HUDEP-2 (cell line): Measurements from ENCODE around the gene SLC16A10.
"Not testable (repeated sequence)": the region's sequence is repeated elsewhere in the genome, so short reads cannot be mapped to it uniquely, and the experiment has no call there.

ENCODE experiments used
- DNase-seq, 76 experiments: peaks; one replicate each; lab custom pipeline; 2025; ENCODE audit not compliant: unreplicated experiment in 76 of 76; lab: John Stamatoyannopoulos, UW

The SLC16A10 gene

DNA sequence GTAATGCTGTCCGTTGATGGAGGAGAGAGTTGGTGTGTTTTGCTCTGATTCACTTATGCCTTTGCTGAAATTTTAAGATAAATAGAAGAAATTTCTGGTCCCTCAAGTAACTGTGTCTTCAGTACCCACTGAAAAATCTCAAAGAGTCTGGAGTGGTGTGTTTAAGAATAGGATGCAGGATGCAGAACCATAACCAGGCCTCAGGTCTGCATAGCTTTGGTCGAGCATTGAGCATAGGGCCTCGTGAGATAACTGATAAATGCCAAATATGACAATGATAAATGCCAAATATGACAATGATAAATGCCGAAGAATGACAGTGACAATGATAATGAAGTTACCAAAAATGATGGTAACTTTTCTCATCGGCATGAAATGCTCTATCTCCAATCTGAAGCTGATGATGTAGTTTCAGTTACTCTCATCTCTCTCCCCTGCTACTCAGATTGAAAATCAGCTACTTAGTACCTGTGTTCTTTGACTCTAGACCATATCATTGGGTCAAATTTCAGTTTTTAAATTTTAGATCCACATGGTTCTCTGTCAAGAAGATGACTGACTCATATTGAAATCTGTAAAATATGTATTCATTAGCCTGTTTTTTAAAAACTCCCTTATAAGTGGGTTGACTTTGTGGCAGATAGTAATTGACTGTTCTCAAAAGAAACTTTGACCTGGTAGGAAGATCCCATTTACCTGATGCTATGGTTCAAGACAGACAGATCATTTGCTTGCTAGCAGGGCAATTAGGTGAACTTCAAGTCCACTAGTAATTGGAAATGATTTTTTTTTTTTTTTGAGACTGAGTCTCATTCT, 96.6 kb downstream of the SLC16A10 start:
- no peak for DNase-seq

DNA sequence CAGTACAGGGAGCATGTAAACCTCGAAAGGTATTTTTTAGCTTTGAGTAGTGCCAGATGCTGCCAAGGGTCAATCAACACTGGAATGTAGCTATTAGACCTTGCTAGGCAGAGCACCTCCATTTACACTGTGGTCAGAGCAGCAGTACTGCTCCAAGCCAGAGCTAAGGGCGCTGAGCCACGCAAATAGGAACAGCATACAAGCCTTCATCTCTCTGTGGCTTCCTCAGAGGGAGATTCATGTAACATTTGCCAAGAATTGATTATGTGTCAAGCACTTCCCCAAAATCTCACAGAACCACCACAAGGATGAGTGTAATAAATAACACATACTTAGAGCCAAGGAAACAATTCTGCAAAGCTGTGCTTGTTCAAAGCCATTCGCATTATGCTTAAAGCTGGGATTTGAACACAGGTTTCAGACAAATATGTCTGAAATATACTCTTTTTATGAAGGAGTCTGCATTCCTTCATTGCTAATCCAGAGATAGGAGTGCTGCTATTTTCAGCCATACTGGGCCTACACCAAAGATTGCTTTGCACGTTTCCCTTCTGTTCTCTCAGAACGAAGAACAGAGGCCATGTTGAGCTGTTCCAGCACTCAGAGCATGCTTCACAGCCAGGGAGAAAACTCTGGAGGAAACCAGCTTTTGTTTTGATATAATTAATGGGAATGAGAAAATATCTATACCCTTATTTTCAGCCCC, 97.7 kb downstream of the SLC16A10 start:
- no peak for DNase-seq

- no peak for DNase-seq
Observed at GRCh38 chr6:111185954-111186353, 98.7 kb downstream of the SLC16A10 start.

- no peak for DNase-seq
Observed at GRCh38 chr6:111187874-111188273, 100.6 kb downstream of the SLC16A10 start.

DNA sequence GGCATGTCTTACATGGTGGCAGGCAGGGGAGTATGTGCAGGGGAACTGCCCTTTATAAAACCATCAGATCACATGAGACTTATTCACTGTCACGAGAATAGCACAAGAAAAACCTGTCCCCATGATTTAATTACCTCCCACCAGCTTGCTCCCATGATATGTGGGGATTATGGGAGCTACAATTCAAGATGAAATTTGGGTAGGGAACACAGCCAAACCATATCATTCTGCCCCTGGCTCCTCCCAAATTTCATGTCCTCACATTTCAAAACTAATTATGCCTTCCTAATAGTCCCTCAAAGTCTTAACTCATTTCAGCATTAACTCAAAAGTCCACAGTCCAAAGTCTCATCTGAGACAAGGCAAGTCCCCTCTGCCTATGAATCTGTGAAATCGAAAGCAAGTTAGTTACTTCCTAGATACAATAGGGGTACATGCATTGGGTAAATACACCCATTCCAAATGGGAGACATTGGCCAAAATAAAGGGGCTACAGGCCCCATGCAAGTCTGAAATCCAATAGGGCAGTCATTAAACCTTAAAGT, 102.4 kb downstream of the SLC16A10 start:
- not testable (repeated sequence) for DNase-seq

- no peak for DNase-seq
Observed at GRCh38 chr6:111190637-111191036, 103.3 kb downstream of the SLC16A10 start.

- DNase-seq: not testable (repeated sequence)
Observed at GRCh38 chr6:111191136-111191535, 103.8 kb downstream of the SLC16A10 start.

GRCh38 chr6:111192911-111193555, 105.7 kb downstream of the SLC16A10 start:
- DNase-seq: no peak

DNA sequence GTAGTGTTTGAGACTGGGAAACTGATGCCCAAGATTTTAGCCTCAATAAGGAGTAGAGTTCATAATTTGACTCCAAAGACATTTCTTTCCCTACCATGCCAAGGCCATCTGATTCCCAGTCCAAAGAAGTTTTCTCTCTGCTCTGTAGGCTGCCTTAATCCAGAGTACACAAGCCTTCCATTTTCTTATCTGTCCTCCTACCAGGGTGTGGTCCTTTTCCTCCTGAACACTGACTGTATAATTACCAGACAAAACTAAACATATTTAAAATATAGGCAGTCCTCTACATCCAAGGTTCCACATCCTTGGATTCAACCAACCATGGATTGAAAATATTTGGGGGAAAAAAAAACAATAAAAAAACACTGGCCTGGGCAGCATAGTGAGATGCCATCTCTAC, 108.4 kb downstream of the SLC16A10 start:
- DNase-seq: peak in 5 of 76 experiments; percentile 10 to 31 (median 26)

DNA sequence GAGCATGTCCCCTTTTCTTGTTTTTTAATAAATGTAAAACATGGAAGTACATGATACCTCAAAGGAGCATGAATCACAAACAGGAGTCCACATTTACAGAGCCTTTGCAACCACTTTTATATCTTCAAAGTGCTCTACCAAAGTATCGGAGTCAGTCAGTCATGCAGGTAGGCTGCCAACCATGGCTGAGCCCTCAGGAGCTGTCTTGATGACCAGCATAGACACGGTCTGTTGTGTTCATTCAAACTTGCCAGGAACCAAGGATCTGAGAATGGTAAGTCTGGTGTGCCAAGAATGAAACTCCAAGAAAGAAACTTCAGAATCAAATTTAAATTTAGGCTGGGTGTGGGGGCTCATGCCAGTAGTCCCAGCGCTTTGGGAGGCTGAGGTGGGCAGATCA, 111.5 kb downstream of the SLC16A10 start:
- DNase-seq: no peak

GRCh38 chr6:111199935-111200334, 112.6 kb downstream of the SLC16A10 start:
- no peak for DNase-seq

DNA sequence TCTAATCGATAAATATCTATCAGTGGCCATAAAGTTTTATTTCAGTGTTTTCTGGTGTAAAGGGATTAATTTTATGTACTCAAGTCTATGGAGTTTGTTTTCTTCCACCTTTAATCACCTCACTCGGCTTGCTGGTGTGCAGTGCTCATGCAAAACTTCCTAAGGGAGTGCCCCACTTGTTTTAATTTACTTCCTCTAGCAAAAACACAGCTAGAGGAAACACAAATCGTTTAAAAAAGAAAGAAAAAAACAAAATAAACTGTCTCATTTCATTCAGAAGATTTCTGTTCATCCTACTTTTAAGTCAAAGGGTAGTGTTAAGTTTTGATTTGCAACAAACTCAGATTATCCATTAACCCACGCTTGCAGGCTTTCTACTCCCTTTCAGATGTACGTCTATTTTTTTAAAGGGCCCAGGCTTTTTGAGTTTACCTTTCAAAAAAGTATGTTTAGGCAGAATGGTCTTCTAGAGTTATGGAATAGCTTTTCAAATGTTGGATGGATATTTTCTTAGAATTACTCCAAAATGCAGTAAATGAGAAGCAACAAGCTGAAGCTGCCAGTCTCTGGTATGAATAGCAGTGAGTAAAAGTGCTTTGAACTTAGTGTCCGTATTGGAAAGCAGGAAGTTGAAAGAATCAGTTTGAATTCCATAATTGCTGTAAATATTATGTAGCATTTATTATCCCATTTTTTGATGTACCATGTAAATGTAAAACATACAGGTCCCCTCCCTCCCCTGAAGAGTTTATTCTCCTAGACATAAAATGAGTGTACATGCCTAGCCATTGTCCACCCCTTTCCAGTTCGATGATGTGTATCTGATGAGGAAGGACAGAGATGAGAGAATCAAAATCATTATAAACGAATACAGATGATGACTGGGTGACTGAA, 113.3 kb downstream of the SLC16A10 start:
- DNase-seq: peak in 4 of 76 experiments; percentile 17 to 24 (median 19)

DNA sequence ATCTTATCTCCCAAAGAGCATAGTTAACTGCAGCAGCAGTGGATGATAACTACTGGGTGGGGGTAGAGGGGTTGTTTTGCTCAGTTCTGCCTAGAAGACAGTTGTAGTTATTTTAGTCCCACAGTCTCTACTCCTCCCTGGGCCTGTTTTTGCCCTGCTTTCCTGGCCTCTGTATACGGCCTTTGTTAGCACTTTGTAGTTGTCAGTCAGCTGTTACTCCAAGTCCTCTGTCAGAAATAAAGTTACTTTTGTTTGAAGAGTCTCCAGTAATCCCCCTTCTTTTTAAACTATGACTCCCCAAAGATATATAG, 113.9 kb downstream of the SLC16A10 start:
- DNase-seq: peak in 23 of 76 experiments; percentile 14 to 64 (median 31)

GRCh38 chr6:111201764-111202163, 114.5 kb downstream of the SLC16A10 start:
- DNase-seq: no peak

- not testable (repeated sequence) for DNase-seq
Observed at GRCh38 chr6:111203539-111203938, 116.2 kb downstream of the SLC16A10 start.

GRCh38 chr6:111204305-111204704, 117.0 kb downstream of the SLC16A10 start:
- no peak for DNase-seq

- DNase-seq: no peak
Observed at GRCh38 chr6:111204881-111205280, 117.6 kb downstream of the SLC16A10 start.

GRCh38 chr6:111205502-111205901, 118.2 kb downstream of the SLC16A10 start:
- DNase-seq: peak in 9 of 76 experiments; percentile 13 to 47 (median 27)

- peak in 11 of 76 experiments; percentile 10 to 60 (median 24) for DNase-seq
Observed at GRCh38 chr6:111207141-111207858, 120.0 kb downstream of the SLC16A10 start.

DNA sequence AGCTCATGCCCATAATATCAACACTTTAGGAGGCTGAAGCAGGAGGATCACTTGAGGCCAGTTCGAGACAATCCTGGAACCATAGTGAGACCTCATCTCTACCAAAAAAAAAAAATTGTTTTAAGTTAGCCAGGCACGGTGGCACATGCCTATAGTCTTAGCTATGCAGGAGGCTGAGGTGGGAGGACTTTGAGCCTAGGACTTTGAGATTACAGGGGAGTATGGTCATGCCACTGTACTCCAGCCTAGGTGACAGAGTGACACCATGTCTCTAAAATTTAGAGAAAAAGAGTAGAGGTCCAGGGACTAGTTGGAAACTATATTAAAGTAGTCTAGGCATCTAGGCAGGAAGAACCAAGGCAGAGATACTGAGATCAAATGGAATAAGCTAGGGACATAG, 121.6 kb downstream of the SLC16A10 start:
- DNase-seq: no peak
